K562 (cell line): Measurements from ENCODE around the gene CWC22. TPM values are rescaled to one million over a fixed set of nuclear protein-coding genes. Genes with fewer than 3 reads are reported as not detected.

Experiments used
- ATAC-seq: fragments of 200-7000 bp; cut with Tn5 transposase; 3 replicates; pipeline ENCODE4 v1.9.1; 2020; ENCODE audit warnings: moderate library complexity
- BruUV-seq: library from RNA; stranded (reverse); fragments of 400-500 nt; replicated peaks from 2 replicates; lab custom pipeline; 2021; lab: Mats Ljungman, UMichigan
- CTCF ChIA-PET: fragments of 300-600 bp; formaldehyde crosslinking; extraction: SDS; loops from one replicate; lab custom pipeline; 2021; ENCODE audit warnings: low intra/inter-chr PET ratio; lab: Yijun Ruan, JAX
- POLR2A ChIA-PET: fragments of 300-600, 350-650 bp; sonication (Branson Sonifier 250); formaldehyde crosslinking; extraction: SDS; loops from one replicate; lab custom pipeline; 2021; ENCODE audit warnings: antibody characterized with exemption, inconsistent platforms; lab: Yijun Ruan, JAX
- DNase-seq, 4 experiments: peaks; one replicate each; pipeline versions ENCODE4 v3.0.0 to v3.0.0-alpha.2; 2011 to 2018; ENCODE audit warnings: low spot score in 3 of 4, mixed read lengths in 3 of 4; ENCODE audit errors: extremely low read depth in 1 of 4
- FAIRE-seq: peaks from 2 replicates; lab custom pipeline; 2011; peaks lifted over from hg19 to GRCh38; lab: Jason Lieb, UNC
- H2AFZ ChIP-seq: 2 replicates; pipeline ENCODE4 v1.6.0; 2011; ENCODE audit warnings: low read depth, low read length, control low read depth, inconsistent platforms
- H3K27ac ChIP-seq: fragments of 200-600 bp; 3 replicates; pipeline ENCODE4 v1.8.0; 2011; ENCODE audit warnings: low read depth, mild to moderate bottlenecking, control low read depth, inconsistent platforms, low read length, moderate library complexity, mixed read lengths; ENCODE audit errors: extremely low read depth
- H3K27me3 ChIP-seq, 2 experiments: fragments of 300-600 bp in 1 of 2; 2 replicates in 1 of 2; 3 replicates in 1 of 2; pipeline versions ENCODE4 v1.6.0 to v1.8.0; 2011; ENCODE audit warnings: inconsistent platforms in 2 of 2, low read length in 2 of 2, mild to moderate bottlenecking in 1 of 2, mixed read lengths in 1 of 2, moderate library complexity in 1 of 2; ENCODE audit not compliant: control insufficient read depth in 2 of 2, insufficient read depth in 2 of 2
- H3K36me3 ChIP-seq: fragments of 300-600 bp; 3 replicates; pipeline ENCODE4 v1.8.0; 2011; ENCODE audit warnings: mild to moderate bottlenecking, low read length, inconsistent platforms; ENCODE audit not compliant: control insufficient read depth, insufficient read depth
- H3K4me1 ChIP-seq, 2 experiments: fragments of 200-600 bp in 1 of 2; replicated peaks in 1 of 2; 2 replicates in 1 of 2; 3 replicates in 1 of 2; pipeline versions ENCODE4 v1.5.1 to v1.8.0; 2011; ENCODE audit warnings: inconsistent platforms in 2 of 2, low read length in 2 of 2, mild to moderate bottlenecking in 1 of 2, mixed read lengths in 1 of 2, moderate library complexity in 1 of 2; ENCODE audit not compliant: control insufficient read depth in 2 of 2, insufficient read depth in 2 of 2
- H3K4me2 ChIP-seq: 2 replicates; pipeline ENCODE4 v1.6.1; 2011; ENCODE audit warnings: low read length, control low read depth, inconsistent platforms, mixed read lengths; ENCODE audit not compliant: insufficient read depth
- H3K4me3 ChIP-seq: fragments of 200-600 bp; sonication (generic), shearing (Covaris generic); 2 replicates; pipeline ENCODE4 v1.5.1; 2016; ENCODE audit warnings: control low read depth, inconsistent platforms
- H3K79me2 ChIP-seq: fragments of 200-600 bp; 3 replicates; pipeline ENCODE4 v1.8.0; 2011; ENCODE audit warnings: low read length, inconsistent platforms; ENCODE audit not compliant: control insufficient read depth, insufficient read depth
- H3K9ac ChIP-seq, 2 experiments: 2 replicates each; pipeline versions ENCODE4 v1.6.0 to v1.6.1; 2011; ENCODE audit warnings: low read depth in 2 of 2, low read length in 2 of 2, control low read depth in 1 of 2, inconsistent platforms in 1 of 2, mild to moderate bottlenecking in 1 of 2, mixed read lengths in 1 of 2; ENCODE audit not compliant: insufficient read depth in 1 of 2
- H3K9me1 ChIP-seq: one replicate; pipeline ENCODE4 v1.6.0; 2011; ENCODE audit warnings: inconsistent platforms, mild to moderate bottlenecking, low read length, moderate library complexity; ENCODE audit not compliant: control insufficient read depth, insufficient read depth
- H3K9me3 ChIP-seq: replicated peaks from 2 replicates; pipeline ENCODE4 v1.5.1; 2011; ENCODE audit warnings: low read depth, low read length, inconsistent platforms; ENCODE audit not compliant: control insufficient read depth, insufficient read depth
- H4K20me1 ChIP-seq: replicated peaks from 2 replicates; pipeline ENCODE4 v1.6.1; 2011; ENCODE audit warnings: low read length, inconsistent platforms, mixed read lengths; ENCODE audit not compliant: control insufficient read depth, insufficient read depth
- BMI1 ChIP-seq: fragments of 150-350 bp; IDR thresholded peaks from 2 replicates; pipeline ENCODE4 v1.6.1; 2014; ENCODE audit warnings: low read length
- CBX3 ChIP-seq, 2 experiments: IDR thresholded peaks; 1 replicate in 1 of 2; 2 replicates in 1 of 2; pipeline ENCODE4 v1.6.1; 2012; ENCODE audit warnings: inconsistent platforms in 2 of 2, low read length in 2 of 2, borderline replicate concordance in 1 of 2, control low read depth in 1 of 2
- CTBP1 ChIP-seq: fragments of 450-650 bp; IDR thresholded peaks from 2 replicates; pipeline ENCODE4 v1.6.1; 2016; ENCODE audit warnings: borderline replicate concordance
- EHMT2 ChIP-seq: fragments of 450-650 bp; IDR thresholded peaks from 2 replicates; pipeline ENCODE4 v1.6.1; 2018; ENCODE audit warnings: antibody characterized with exemption
- GABPB1 ChIP-seq: sonication (generic); formaldehyde crosslinking; IDR thresholded peaks from 2 replicates; pipeline ENCODE4 v1.8.0; 2022; ENCODE audit warnings: mild to moderate bottlenecking, missing genetic modification reagents
- KAT2B ChIP-seq: IDR thresholded peaks from one replicate; pipeline ENCODE4 v1.6.1; 2012; ENCODE audit warnings: low read depth, mild to moderate bottlenecking, control low read depth, inconsistent platforms, low read length, moderate library complexity
- KDM2B ChIP-seq: fragments of 250-450 bp; sonication (Bioruptor Pico); IDR thresholded peaks from 2 replicates; pipeline ENCODE4 v1.8.0; 2021; ENCODE audit warnings: mild to moderate bottlenecking, moderate library complexity
- LCOR ChIP-seq: sonication (generic); formaldehyde crosslinking; IDR thresholded peaks from 2 replicates; pipeline ENCODE4 v1.8.0; 2022; ENCODE audit warnings: mild to moderate bottlenecking, missing genetic modification reagents
- PRMT5 ChIP-seq: sonication (generic); formaldehyde crosslinking; IDR thresholded peaks from 2 replicates; pipeline ENCODE4 v1.5.0; 2020; ENCODE audit warnings: missing genetic modification reagents
- RB1 ChIP-seq: fragments of 450-650 bp; IDR thresholded peaks from 2 replicates; pipeline ENCODE4 v1.6.1; 2017; ENCODE audit warnings: low read depth, mild to moderate bottlenecking
- RBM34 ChIP-seq: fragments of 200-400 bp; formaldehyde crosslinking; IDR thresholded peaks from 2 replicates; pipeline ENCODE4 v1.6.1; 2018; ENCODE audit warnings: low read length, borderline replicate concordance; ENCODE audit not compliant: insufficient read depth
- STAG1 ChIP-seq: sonication (generic); formaldehyde crosslinking; IDR thresholded peaks from 2 replicates; pipeline ENCODE4 v1.5.0; 2020; ENCODE audit warnings: missing genetic modification reagents, borderline replicate concordance
- XRCC3 ChIP-seq: fragments of 450-650 bp; IDR thresholded peaks from 2 replicates; pipeline ENCODE4 v1.6.1; 2017; ENCODE audit warnings: mild to moderate bottlenecking, moderate library complexity
- ZFP36 ChIP-seq: fragments of 150-350 bp; IDR thresholded peaks from 2 replicates; pipeline ENCODE4 v1.6.1; 2018; ENCODE audit warnings: low read length, low read depth; ENCODE audit not compliant: partially characterized antibody
- ZNF41 ChIP-seq: fragments of 250-450 bp; sonication (Bioruptor Pico); conservative IDR thresholded peaks from 2 replicates; pipeline ENCODE4 v1.4.0; 2020; ENCODE audit warnings: mild to moderate bottlenecking
- ZNF780A ChIP-seq: fragments of 250-450 bp; sonication (Bioruptor Pico); IDR thresholded peaks from 2 replicates; pipeline ENCODE4 v1.5.0; 2021; ENCODE audit warnings: mild to moderate bottlenecking
- WGBS: fragments of 100-300 bp; shearing (Covaris generic); methylation state at CpG from one replicate; pipeline ENCODE4 v1.1.6; 2016; ENCODE audit warnings: low coverage, mixed read lengths; ENCODE audit not compliant: insufficient coverage; ENCODE audit errors: missing lambda C conversion rate; 5-methylcytosine and 5-hydroxymethylcytosine counted together
- in situ Hi-C: fragments of 300-500 bp; cut with MboI; formaldehyde crosslinking; loops from 4 replicates; pipeline ENCODE4 v1.15.0; 2018; ENCODE audit warnings: inconsistent platforms, mixed read lengths
- intact Hi-C: fragments of 100-400 bp; cut with micrococcal nuclease; formaldehyde crosslinking; loops from 2 replicates; pipeline ENCODE4 v1.14.2; 2022
- polyA plus RNA-seq, 8 experiments: library from polyadenylated mRNA; depleted of rRNA in 4 of 8; stranded (reverse) in 5 of 8; unstranded in 3 of 8; fragments of >200 nt; fragmentation: Nextera tagmentation in 2 of 8; fragmentation: Illumina TruSeq in 1 of 8; extraction: Ambion mirVana in 2 of 8; extraction: Trizol in 1 of 8; gene quantifications; 2 replicates each; pipeline versions ENCODE4 v1.2.1 to v1.2.3, GENCODE V29; 2011 to 2014; ENCODE audit warnings: inconsistent platforms in 1 of 8, missing spikeins in 1 of 8
- total RNA-seq, 7 experiments: library from RNA; depleted of rRNA in 6 of 7; stranded (reverse); fragments of >200 nt in 6 of 7; fragmentation: Illumina TruSeq in 2 of 7; extraction: Trizol in 2 of 7; gene quantifications; 2 replicates each; pipeline versions ENCODE4 v1.2.1 to v1.2.3, GENCODE V29; 2011 to 2021; ENCODE audit warnings: low replicate concordance in 1 of 7

Gene CWC22
- total and polyA plus RNA-seq, 9 of the 15 experiments (the other 6 are each of a cell fraction or from before 2014, with no cell fraction given): 14.5 to 54.2 (median 36.7) TPM

GRCh38 chr2:179999000-179999399 is 8.1 kb downstream of the CWC22 start:
- H3K79me2 ChIP-seq: peaks cover 99% of the 10 kb centered on the region
- ChIA-PET CTCF (no interaction called here), POLR2A (no interaction called here)
- no peaks in the 10 kb centered on the region for H3K27me3 ChIP-seq
- BruUV-seq: no TSS peak
- intact Hi-C loops: no loop called here
- ATAC-seq (no peak), FAIRE-seq (no peak), DNase-seq (no peak)
- no peak overlapping the region for H3K27ac ChIP-seq
- H4K20me1 ChIP-seq: 0 out of 2 replicates have a peak, but pooled peaks cover 4% of the 10 kb centered on the region
- H3K4me3 ChIP-seq: no peak overlapping the region
- peaks cover 0 to 14% of the 10 kb centered on the region in 2 experiments; a peak in 4 of 5 replicates for H3K4me1 ChIP-seq
- H3K9ac ChIP-seq: no peak overlapping the region
- H3K9me3 ChIP-seq: no peaks in the 10 kb centered on the region
- in situ Hi-C loops: no loop called here
- H2AFZ ChIP-seq: no peak overlapping the region
- TF ChIP-seq BMI1 (no peak), STAG1 (CRISPR knock-in tag) (no peak), LCOR (CRISPR knock-in tag) (no peak), RBM34 (no peak)
- H3K9me1 ChIP-seq: no peaks in the 10 kb centered on the region
- no peak overlapping the region for H3K4me2 ChIP-seq
- WGBS: 95% methylated on average over 4 of the region's 4 CpGs
- peaks cover 21% of the 10 kb centered on the region for H3K36me3 ChIP-seq

GRCh38 chr2:179995741-179996515 is 11.2 kb downstream of the CWC22 start:
- Histone ChIP-seq H3K36me3 (peaks cover 34% of the 10 kb centered on the region; the same call in 2 of the 3 replicates), H3K9ac (no peak overlapping the region; a peak in 1 of 4 replicates), H3K27me3 (no peaks in the 10 kb centered on the region), H3K4me2 (no peak overlapping the region), H3K27ac (no peak overlapping the region), H3K4me3 (no peak overlapping the region), H2AFZ (no peak overlapping the region), H3K9me3 (no peaks in the 10 kb centered on the region), H3K79me2 (peaks cover 100% of the 10 kb centered on the region), H4K20me1 (peaks cover 11% of the 10 kb centered on the region; the same call in 1 of the 2 replicates), H3K4me1 (no peaks in the 10 kb centered on the region; a peak in 3 of 5 replicates), H3K9me1 (no peaks in the 10 kb centered on the region)
- 76% methylated on average over 4 of the region's 4 CpGs for WGBS
- CTCF ChIA-PET: no interaction called here
- DNase-seq (no peak), FAIRE-seq (peak; percentile 40), ATAC-seq (peak; percentile 31)
- POLR2A ChIA-PET: interaction anchor here (2.0 kb wide), 1 partner anchor 10 kb away, joined by 16 read pairs; the partner anchor contains the start of gene CWC22
- BruUV-seq: no TSS peak
- intact Hi-C loops: no loop called here
- TF ChIP-seq RB1: no peak
- no peak for TF ChIP-seq KAT2B
- TF ChIP-seq KDM2B: no peak
- no peak for TF ChIP-seq ZNF780A (CRISPR knock-in tag)
- no peak for TF ChIP-seq XRCC3
- TF ChIP-seq EHMT2: no peak
- no peak for TF ChIP-seq CBX3 (IDR thresholded peaks at IDR 0.05; ENCODE audit: borderline replicate concordance in 1 of 2, low read length in 2 of 2)
- no peak for TF ChIP-seq GABPB1 (CRISPR knock-in tag)
- TF ChIP-seq ZNF41 (CRISPR knock-in tag): no peak
- TF ChIP-seq CTBP1: no peak
- no peak for TF ChIP-seq ZFP36
- TF ChIP-seq PRMT5 (CRISPR knock-in tag): no peak
- in situ Hi-C loops: no loop called here
